ENCODE measurements around the gene GGT5. TPM values are rescaled to one million over a fixed set of nuclear protein-coding genes. Genes with fewer than 3 reads are reported as not detected.

GGT5 gene
- total and polyA plus RNA-seq, 2 experiments from 2014 or later = 9.8 to 47.4 TPM

GRCh38 chr22:24187731-24188644 lies 56.9 kb downstream of the GGT5 start:
- 92% methylated on average over 36 of the region's 37 CpGs for WGBS (ENCODE audit: low lambda C conversion rate, missing lambda C conversion rate)
- Histone ChIP-seq H4K20me1 (ENCODE audit: insufficient read depth, poor library complexity, severe bottlenecking) (no peaks in the 10 kb centered on the region), H3K9me2 (replicated peaks; ENCODE audit: insufficient read depth) (no peaks in the 10 kb centered on the region), H3K27ac (no peak overlapping the region), H2AFZ (no peak overlapping the region), H3K27me3 (no peaks in the 10 kb centered on the region), H3K4me1 (ENCODE audit: insufficient read depth) (no peaks in the 10 kb centered on the region), H3K4me2 (no peak overlapping the region), H3K36me3 (replicated peaks; ENCODE audit: insufficient read depth, low read depth) (no peaks in the 10 kb centered on the region), H3K79me2 (no peaks in the 10 kb centered on the region), H3K9me3 (ENCODE audit: low read depth) (no peaks in the 10 kb centered on the region), H3K4me3 (no peak overlapping the region)
- TF ChIP-seq EZH2 (IDR thresholded peaks at IDR 0.05; ENCODE audit: borderline replicate concordance) (no peak), EZH2phosphoT487 (IDR thresholded peaks at IDR 0.05; ENCODE audit: low read depth, severe bottlenecking, unreplicated experiment) (no peak)
- TF ChIP-seq, protein P1, sequence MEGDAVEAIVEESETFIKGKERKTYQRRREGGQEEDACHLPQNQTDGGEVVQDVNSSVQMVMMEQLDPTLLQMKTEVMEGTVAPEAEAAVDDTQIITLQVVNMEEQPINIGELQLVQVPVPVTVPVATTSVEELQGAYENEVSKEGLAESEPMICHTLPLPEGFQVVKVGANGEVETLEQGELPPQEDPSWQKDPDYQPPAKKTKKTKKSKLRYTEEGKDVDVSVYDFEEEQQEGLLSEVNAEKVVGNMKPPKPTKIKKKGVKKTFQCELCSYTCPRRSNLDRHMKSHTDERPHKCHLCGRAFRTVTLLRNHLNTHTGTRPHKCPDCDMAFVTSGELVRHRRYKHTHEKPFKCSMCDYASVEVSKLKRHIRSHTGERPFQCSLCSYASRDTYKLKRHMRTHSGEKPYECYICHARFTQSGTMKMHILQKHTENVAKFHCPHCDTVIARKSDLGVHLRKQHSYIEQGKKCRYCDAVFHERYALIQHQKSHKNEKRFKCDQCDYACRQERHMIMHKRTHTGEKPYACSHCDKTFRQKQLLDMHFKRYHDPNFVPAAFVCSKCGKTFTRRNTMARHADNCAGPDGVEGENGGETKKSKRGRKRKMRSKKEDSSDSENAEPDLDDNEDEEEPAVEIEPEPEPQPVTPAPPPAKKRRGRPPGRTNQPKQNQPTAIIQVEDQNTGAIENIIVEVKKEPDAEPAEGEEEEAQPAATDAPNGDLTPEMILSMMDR (IDR thresholded peaks at IDR 0.05; ENCODE audit: poor library complexity) = no peak
- DNase-seq (ENCODE audit: low spot score) = no peak

DNA sequence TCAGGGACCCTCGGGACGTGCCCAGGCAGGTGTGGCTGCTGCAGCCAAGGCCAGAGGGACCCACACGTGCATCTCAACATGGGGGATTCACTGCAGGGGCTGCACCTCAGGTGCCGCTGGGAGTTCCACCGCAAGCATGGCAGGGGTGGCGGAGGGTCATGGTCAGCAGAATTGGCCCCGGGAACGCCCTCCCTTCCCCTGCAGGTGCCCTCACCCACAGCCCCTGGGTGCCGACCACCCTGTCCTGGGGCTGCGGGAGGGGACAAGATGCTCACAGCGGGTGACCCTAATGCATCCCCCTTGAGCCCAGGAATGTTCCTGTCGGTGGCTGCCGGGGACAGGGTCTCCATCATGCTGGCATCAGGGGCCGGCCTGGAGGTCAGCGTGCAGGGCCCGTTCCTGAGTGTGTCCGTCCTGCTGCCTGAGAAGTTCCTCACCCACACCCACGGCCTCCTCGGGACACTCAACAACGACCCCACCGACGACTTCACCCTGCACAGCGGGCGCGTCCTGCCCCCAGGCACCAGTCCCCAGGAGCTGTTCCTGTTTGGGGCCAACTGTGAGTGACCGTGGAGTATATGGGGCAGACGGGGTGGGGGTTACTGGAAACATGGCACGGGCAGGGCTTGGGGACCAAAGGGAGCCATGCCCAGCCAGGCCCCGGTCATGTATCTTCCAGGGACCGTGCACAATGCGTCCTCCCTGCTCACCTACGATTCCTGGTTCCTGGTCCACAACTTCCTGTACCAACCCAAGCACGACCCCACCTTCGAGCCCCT lies 57.8 kb downstream of the GGT5 start:
- DNase-seq (ENCODE audit: low spot score) = no peak
- Histone ChIP-seq H3K79me2 (no peaks in the 10 kb centered on the region), H3K9me3 (ENCODE audit: low read depth) (no peaks in the 10 kb centered on the region), H3K27ac (no peak overlapping the region), H2AFZ (no peak overlapping the region), H3K4me2 (no peak overlapping the region), H3K9me2 (replicated peaks; ENCODE audit: insufficient read depth) (no peaks in the 10 kb centered on the region), H4K20me1 (ENCODE audit: insufficient read depth, poor library complexity, severe bottlenecking) (no peaks in the 10 kb centered on the region), H3K27me3 (no peaks in the 10 kb centered on the region), H3K36me3 (replicated peaks; ENCODE audit: insufficient read depth, low read depth) (no peaks in the 10 kb centered on the region), H3K4me3 (no peak overlapping the region), H3K4me1 (ENCODE audit: insufficient read depth) (no peaks in the 10 kb centered on the region)
- 93% methylated on average over 34 of the region's 34 CpGs for WGBS (ENCODE audit: low lambda C conversion rate, missing lambda C conversion rate)
- no peak for TF ChIP-seq EZH2 (IDR thresholded peaks at IDR 0.05; ENCODE audit: borderline replicate concordance)
- no peak for TF ChIP-seq EZH2phosphoT487 (IDR thresholded peaks at IDR 0.05; ENCODE audit: low read depth, severe bottlenecking, unreplicated experiment)
- TF ChIP-seq, protein P1 (IDR thresholded peaks at IDR 0.05; ENCODE audit: poor library complexity) = no peak

GRCh38 chr22:24186352-24186740 lies 58.5 kb downstream of the GGT5 start:
- H3K27ac ChIP-seq = no peak overlapping the region
- no peaks in the 10 kb centered on the region for H3K36me3 ChIP-seq (replicated peaks; ENCODE audit: insufficient read depth, low read depth)
- no peak overlapping the region for H2AFZ ChIP-seq
- H3K27me3 ChIP-seq = no peaks in the 10 kb centered on the region
- no peaks in the 10 kb centered on the region for H3K9me3 ChIP-seq (ENCODE audit: low read depth)
- 85% methylated on average over 13 of the region's 15 CpGs for WGBS (ENCODE audit: low lambda C conversion rate, missing lambda C conversion rate)
- TF ChIP-seq EZH2 (IDR thresholded peaks at IDR 0.05; ENCODE audit: borderline replicate concordance) (no peak), EZH2phosphoT487 (IDR thresholded peaks at IDR 0.05; ENCODE audit: low read depth, severe bottlenecking, unreplicated experiment) (no peak)
- TF ChIP-seq, protein P1 (IDR thresholded peaks at IDR 0.05; ENCODE audit: poor library complexity) = no peak
- H4K20me1 ChIP-seq (ENCODE audit: insufficient read depth, poor library complexity, severe bottlenecking) = no peaks in the 10 kb centered on the region
- H3K4me3 ChIP-seq = no peak overlapping the region
- DNase-seq (ENCODE audit: low spot score) = no peak
- no peaks in the 10 kb centered on the region for H3K79me2 ChIP-seq
- no peaks in the 10 kb centered on the region for H3K9me2 ChIP-seq (replicated peaks; ENCODE audit: insufficient read depth)
- no peak overlapping the region for H3K4me2 ChIP-seq
- peaks cover 3% of the 10 kb centered on the region for H3K4me1 ChIP-seq (ENCODE audit: insufficient read depth)

Measured in hepatocyte (in vitro differentiated cells).